ENCODE data around the gene IDS.

- TF ChIP-seq SIN3A (IDR thresholded peaks at IDR 0.05; ENCODE audit: borderline replicate concordance, insufficient read depth, low read length) (no peak), POLR2AphosphoS5 (IDR thresholded peaks at IDR 0.05; ENCODE audit: low read depth, low read length) (no peak)
Observed at GRCh38 chrX:149511081-149511480, 6.0 kb upstream of the IDS start.

All from PFSK-1 (cell line).